Mesendoderm (in vitro differentiated cells): Measurements from ENCODE around the gene CSGALNACT2.

ENCODE experiments used
- DNase-seq: peaks from one replicate; pipeline ENCODE4 v3.0.0; 2013
- H2AK5ac ChIP-seq: 2 replicates; pipeline ENCODE4 v1.6.1; 2013; ENCODE audit warnings: low read length, inconsistent platforms
- H2BK120ac ChIP-seq: 2 replicates; pipeline ENCODE4 v1.6.1; 2013; ENCODE audit warnings: low read depth, mild to moderate bottlenecking, low read length, moderate library complexity, mixed read lengths
- H2BK15ac ChIP-seq: replicated peaks from 2 replicates; pipeline ENCODE4 v1.6.1; 2013; ENCODE audit warnings: low read depth, mild to moderate bottlenecking, moderate library complexity
- H2BK5ac ChIP-seq: 2 replicates; pipeline ENCODE4 v1.6.1; 2013; ENCODE audit warnings: low read length, inconsistent platforms
- H3K18ac ChIP-seq: 2 replicates; pipeline ENCODE4 v1.6.1; 2013; ENCODE audit warnings: mild to moderate bottlenecking, low read length, mixed read lengths
- H3K23ac ChIP-seq: one replicate; pipeline ENCODE4 v1.6.1; 2013; ENCODE audit warnings: low read length
- H3K27ac ChIP-seq: 2 replicates; pipeline ENCODE4 v1.5.1; 2013; ENCODE audit warnings: low read depth, mild to moderate bottlenecking, inconsistent platforms, low read length, moderate library complexity
- H3K27me3 ChIP-seq: 2 replicates; pipeline ENCODE4 v1.6.1; 2013; ENCODE audit warnings: low read length, control low read depth, mild to moderate bottlenecking, inconsistent platforms; ENCODE audit not compliant: insufficient read depth, poor library complexity
- H3K36me3 ChIP-seq: 2 replicates; pipeline ENCODE4 v1.6.1; 2013; ENCODE audit warnings: low read length, inconsistent platforms; ENCODE audit not compliant: control insufficient read depth, insufficient read depth
- H3K4ac ChIP-seq: one replicate; pipeline ENCODE4 v1.6.1; 2013; ENCODE audit warnings: low read depth, mild to moderate bottlenecking, low read length, moderate library complexity
- H3K4me1 ChIP-seq: 2 replicates; pipeline ENCODE4 v1.6.1; 2013; ENCODE audit warnings: low read depth, low read length, inconsistent platforms; ENCODE audit not compliant: control insufficient read depth
- H3K4me2 ChIP-seq: 2 replicates; pipeline ENCODE4 v1.6.1; 2013; ENCODE audit warnings: low read length
- H3K4me3 ChIP-seq: 2 replicates; pipeline ENCODE4 v1.5.1; 2013; ENCODE audit warnings: mild to moderate bottlenecking, low read length
- H3K56ac ChIP-seq: one replicate; pipeline ENCODE4 v1.6.1; 2013; ENCODE audit warnings: low read length
- H3K79me1 ChIP-seq: 2 replicates; pipeline ENCODE4 v1.6.1; 2013; ENCODE audit warnings: low read length, inconsistent platforms
- H3K79me2 ChIP-seq: 2 replicates; pipeline ENCODE4 v1.6.1; 2013; ENCODE audit warnings: mild to moderate bottlenecking, low read length; ENCODE audit not compliant: control insufficient read depth, insufficient read depth
- H3K9ac ChIP-seq: 2 replicates; pipeline ENCODE4 v1.6.1; 2013; ENCODE audit warnings: low read length, inconsistent platforms
- H4K5ac ChIP-seq: one replicate; pipeline ENCODE4 v1.6.1; 2013; ENCODE audit warnings: low read length
- H4K8ac ChIP-seq: one replicate; pipeline ENCODE4 v1.6.1; 2013; ENCODE audit warnings: low read depth, mild to moderate bottlenecking, control low read depth, low read length, moderate library complexity
- WGBS: extraction: QIAGEN DNeasy Blood & Tissue Kit; methylation state at CpG from one replicate; pipeline ENCODE4 v1.1.7; 2013; ENCODE audit warnings: low lambda C conversion rate, missing lambda C conversion rate; ENCODE audit not compliant: insufficient coverage; ENCODE audit errors: extremely low coverage; 5-methylcytosine and 5-hydroxymethylcytosine counted together

The CSGALNACT2 gene

GRCh38 chr10:43128331-43128730, 9.9 kb upstream of the CSGALNACT2 start:
- Histone ChIP-seq H2AK5ac (no peak overlapping the region), H2BK5ac (no peak overlapping the region), H3K23ac (no peak overlapping the region), H3K4me1 (no peaks in the 10 kb centered on the region), H3K27me3 (no peaks in the 10 kb centered on the region), H4K5ac (no peak overlapping the region), H3K4ac (no peak overlapping the region), H3K36me3 (no peaks in the 10 kb centered on the region), H2BK15ac (no peak overlapping the region), H3K27ac (no peak overlapping the region), H3K4me3 (no peak overlapping the region), H3K4me2 (no peak overlapping the region), H3K79me1 (no peaks in the 10 kb centered on the region), H4K8ac (no peak overlapping the region), H3K79me2 (no peaks in the 10 kb centered on the region), H3K9ac (no peak overlapping the region), H3K18ac (no peak overlapping the region), H2BK120ac (no peak overlapping the region), H3K56ac (no peak overlapping the region)
- no peak for DNase-seq
- no CpG with 5 or more reads among the region's 8 CpGs for WGBS

- Histone ChIP-seq H2AK5ac (no peak overlapping the region), H3K56ac (no peak overlapping the region), H3K27ac (no peak overlapping the region), H2BK5ac (no peak overlapping the region), H3K4me1 (no peaks in the 10 kb centered on the region), H3K27me3 (no peaks in the 10 kb centered on the region), H3K79me1 (no peaks in the 10 kb centered on the region), H3K4me2 (no peak overlapping the region), H3K4ac (no peak overlapping the region), H2BK120ac (no peak overlapping the region), H3K18ac (no peak overlapping the region), H4K8ac (no peak overlapping the region), H3K23ac (no peak overlapping the region), H4K5ac (no peak overlapping the region), H2BK15ac (no peak overlapping the region), H3K79me2 (no peaks in the 10 kb centered on the region), H3K4me3 (no peak overlapping the region), H3K36me3 (no peaks in the 10 kb centered on the region), H3K9ac (no peak overlapping the region)
- WGBS, result no CpG with 5 or more reads among the region's 6 CpGs
- DNase-seq, result peak; percentile 7
Measured at GRCh38 chr10:43128958-43129706, 9.1 kb upstream of the CSGALNACT2 start.

GRCh38 chr10:43130770-43131171, 7.5 kb upstream of the CSGALNACT2 start:
- H3K27ac ChIP-seq, result no peak overlapping the region
- H3K4ac ChIP-seq, result no peak overlapping the region
- no peaks in the 10 kb centered on the region for H3K27me3 ChIP-seq
- H3K56ac ChIP-seq, result no peak overlapping the region
- no peak overlapping the region for H3K4me2 ChIP-seq
- no peaks in the 10 kb centered on the region for H3K79me1 ChIP-seq
- no peak overlapping the region for H2AK5ac ChIP-seq
- no peak overlapping the region for H3K23ac ChIP-seq
- H3K9ac ChIP-seq, result no peak overlapping the region
- no peak overlapping the region for H4K5ac ChIP-seq
- no peak for DNase-seq
- no CpG with 5 or more reads among the region's 18 CpGs for WGBS
- no peak overlapping the region for H2BK15ac ChIP-seq
- H3K4me1 ChIP-seq, result no peaks in the 10 kb centered on the region
- H4K8ac ChIP-seq, result no peak overlapping the region
- no peaks in the 10 kb centered on the region for H3K79me2 ChIP-seq
- no peaks in the 10 kb centered on the region for H3K36me3 ChIP-seq
- H3K4me3 ChIP-seq, result no peak overlapping the region
- H3K18ac ChIP-seq, result no peak overlapping the region
- H2BK5ac ChIP-seq, result no peak overlapping the region
- H2BK120ac ChIP-seq, result no peak overlapping the region

- Histone ChIP-seq H3K27ac (no peak overlapping the region), H3K79me1 (no peaks in the 10 kb centered on the region), H4K8ac (no peak overlapping the region), H3K18ac (no peak overlapping the region), H3K56ac (no peak overlapping the region), H3K27me3 (no peaks in the 10 kb centered on the region), H3K36me3 (no peaks in the 10 kb centered on the region), H3K4me3 (no peak overlapping the region), H3K4me2 (no peak overlapping the region), H2BK5ac (no peak overlapping the region), H3K9ac (no peak overlapping the region), H2BK15ac (no peak overlapping the region), H4K5ac (no peak overlapping the region), H3K79me2 (no peaks in the 10 kb centered on the region), H3K4me1 (no peaks in the 10 kb centered on the region), H3K4ac (no peak overlapping the region), H2AK5ac (no peak overlapping the region), H3K23ac (no peak overlapping the region), H2BK120ac (no peak overlapping the region)
- DNase-seq, result no peak
- WGBS, result no CpG with 5 or more reads among the region's 11 CpGs
Measured at GRCh38 chr10:43131256-43131655, 7.0 kb upstream of the CSGALNACT2 start.

- no peak for DNase-seq
- Histone ChIP-seq H3K23ac (no peak overlapping the region), H3K79me1 (no peaks in the 10 kb centered on the region), H2BK5ac (no peak overlapping the region), H3K18ac (no peak overlapping the region), H4K8ac (no peak overlapping the region), H3K4me2 (no peak overlapping the region), H3K36me3 (no peaks in the 10 kb centered on the region), H3K56ac (no peak overlapping the region), H4K5ac (no peak overlapping the region), H3K27ac (no peak overlapping the region), H2AK5ac (no peak overlapping the region), H2BK15ac (no peak overlapping the region), H3K9ac (no peak overlapping the region), H2BK120ac (no peak overlapping the region), H3K4me3 (no peak overlapping the region), H3K4me1 (no peaks in the 10 kb centered on the region), H3K79me2 (no peaks in the 10 kb centered on the region), H3K27me3 (no peaks in the 10 kb centered on the region), H3K4ac (no peak overlapping the region)
- no CpG with 5 or more reads among the region's 6 CpGs for WGBS
Measured at GRCh38 chr10:43131906-43132305, 6.3 kb upstream of the CSGALNACT2 start.
